HCT116 (cell line): ENCODE measurements around the gene SELENOS. TPM values are rescaled to one million over a fixed set of nuclear protein-coding genes. Genes with fewer than 3 reads are reported as not detected.

Experiments used
- ATAC-seq: fragments of 200-7000 bp; cut with Tn5 transposase; 2 replicates; pipeline ENCODE4 v1.9.1; 2020; ENCODE audit warnings: mild to moderate bottlenecking, moderate library complexity
- BruUV-seq: library from RNA; stranded (reverse); fragments of 400-500 nt; replicated peaks from 2 replicates; lab custom pipeline; 2021; lab: Mats Ljungman, UMichigan
- CTCF ChIA-PET: fragments of 300-600 bp; sonication (Branson Sonifier 250); formaldehyde crosslinking; loops from one replicate; lab custom pipeline; 2021; ENCODE audit warnings: antibody characterized with exemption; lab: Charles Lee
- POLR2A ChIA-PET: fragments of 300-600, 350-600 bp; sonication (Branson Sonifier 250); formaldehyde crosslinking; loops from one replicate; lab custom pipeline; 2021; ENCODE audit warnings: antibody characterized with exemption; lab: Charles Lee
- RAD21 ChIA-PET, 2 experiments: fragments of 300-600 bp; sonication (Branson Sonifier 250); formaldehyde crosslinking; loops; one replicate each; lab custom pipeline; 2023; ENCODE audit warnings: low total read pairs in 2 of 2; ENCODE audit not compliant: uncharacterized antibody in 2 of 2, unreplicated experiment in 2 of 2, low non-redundant PET in 1 of 2; lab: Charles Lee
- DNase-seq: peaks from one replicate; pipeline ENCODE4 v3.0.0-alpha.2; 2010; ENCODE audit warnings: low read depth, low spot score
- H2AFZ ChIP-seq: fragments of 200-600 bp; shearing (Covaris generic), sonication (generic); 2 replicates; pipeline ENCODE4 v1.6.1; 2017; ENCODE audit warnings: low read depth, mixed run types, mixed read lengths, antibody characterized with exemption, low read length; ENCODE audit not compliant: poor library complexity, severe bottlenecking
- H3K27ac ChIP-seq: 2 replicates; pipeline ENCODE4 v1.5.1; 2012; ENCODE audit warnings: low read depth, low read length
- H3K27me3 ChIP-seq: fragments of 200-600 bp; sonication (generic); 2 replicates; pipeline ENCODE4 v1.6.1; 2016; ENCODE audit warnings: mixed run types, low read length, mixed read lengths; ENCODE audit not compliant: insufficient read depth
- H3K36me3 ChIP-seq, 2 experiments: fragments of 200-500 bp in 1 of 2; fragments of 200-600 bp in 1 of 2; sonication (Bioruptor generic) in 1 of 2; sonication (generic) in 1 of 2; 2 replicates each; pipeline versions ENCODE4 v1.5.1 to v1.6.1; 2014 to 2016; ENCODE audit warnings: low read length in 2 of 2, inconsistent platforms in 1 of 2, mixed read lengths in 1 of 2, mixed run types in 1 of 2; ENCODE audit not compliant: insufficient read depth in 2 of 2, control insufficient read depth in 1 of 2
- H3K4me1 ChIP-seq, 2 experiments: fragments of 200-600 bp in 1 of 2; sonication (generic) in 1 of 2; 2 replicates each; pipeline versions ENCODE4 v1.5.1 to v1.6.1; 2012 to 2017; ENCODE audit warnings: low read length in 2 of 2, inconsistent platforms in 1 of 2, mild to moderate bottlenecking in 1 of 2, mixed read lengths in 1 of 2, mixed run types in 1 of 2, moderate library complexity in 1 of 2; ENCODE audit not compliant: insufficient read depth in 2 of 2, control insufficient read depth in 1 of 2
- H3K4me2 ChIP-seq: fragments of 200-600 bp; sonication (generic); 2 replicates; pipeline ENCODE4 v1.6.1; 2017; ENCODE audit warnings: mixed run types, low read length, mixed read lengths
- H3K4me3 ChIP-seq, 2 experiments: fragments of 200-600 bp in 1 of 2; sonication (generic) in 1 of 2; replicated peaks in 1 of 2; 2 replicates each; pipeline ENCODE4 v1.5.1; 2011 to 2016; ENCODE audit warnings: low read length in 2 of 2, control low read depth in 1 of 2, low read depth in 1 of 2, mild to moderate bottlenecking in 1 of 2, mixed read lengths in 1 of 2, mixed run types in 1 of 2
- H3K79me2 ChIP-seq: fragments of 200-600 bp; sonication (generic); 2 replicates; pipeline ENCODE4 v1.6.1; 2017; ENCODE audit warnings: mild to moderate bottlenecking, mixed run types, low read length, moderate library complexity, mixed read lengths; ENCODE audit not compliant: insufficient read depth
- H3K9ac ChIP-seq: fragments of 200-600 bp; sonication (generic); 2 replicates; pipeline ENCODE4 v1.6.1; 2016; ENCODE audit warnings: low read length, mixed read lengths
- H3K9me2 ChIP-seq: fragments of 200-600 bp; sonication (generic), shearing (Covaris generic); 2 replicates; pipeline ENCODE4 v1.6.1; 2017; ENCODE audit warnings: mixed run types, mild to moderate bottlenecking, moderate library complexity; ENCODE audit not compliant: insufficient read depth
- H3K9me3 ChIP-seq, 2 experiments: fragments of 200-500 bp in 1 of 2; fragments of 200-600 bp in 1 of 2; sonication (Bioruptor generic) in 1 of 2; sonication (generic) in 1 of 2; 2 replicates each; pipeline ENCODE4 v1.6.1; 2014 to 2017; ENCODE audit warnings: low read length in 2 of 2, mixed read lengths in 2 of 2, inconsistent platforms in 1 of 2, low read depth in 1 of 2, mild to moderate bottlenecking in 1 of 2, mixed run types in 1 of 2, moderate library complexity in 1 of 2; ENCODE audit not compliant: control insufficient read depth in 1 of 2, insufficient read depth in 1 of 2
- H4K20me1 ChIP-seq: fragments of 200-600 bp; sonication (generic), shearing (Covaris generic); 2 replicates; pipeline ENCODE4 v1.6.1; 2017; ENCODE audit warnings: mixed run types, mild to moderate bottlenecking, moderate library complexity; ENCODE audit not compliant: insufficient read depth
- EGR1 ChIP-seq: IDR thresholded peaks from 2 replicates; pipeline ENCODE4 v1.6.1; 2012; ENCODE audit warnings: low read depth
- EZH2phosphoT487 ChIP-seq: fragments of 200-600 bp; IDR thresholded peaks from 2 replicates; pipeline ENCODE4 v1.6.1; 2018; ENCODE audit warnings: antibody characterized with exemption, borderline replicate concordance
- JUND ChIP-seq: IDR thresholded peaks from 2 replicates; pipeline ENCODE4 v1.6.1; 2012
- POLR2AphosphoS5 ChIP-seq: IDR thresholded peaks from 2 replicates; pipeline ENCODE4 v1.6.1; 2011; ENCODE audit warnings: mild to moderate bottlenecking, low read depth, low read length, moderate library complexity
- RAD21 ChIP-seq: IDR thresholded peaks from 2 replicates; pipeline ENCODE4 v1.6.1; 2012; ENCODE audit warnings: low read depth, mild to moderate bottlenecking
- SIN3A ChIP-seq: IDR thresholded peaks from 2 replicates; pipeline ENCODE4 v1.6.1; 2012; ENCODE audit warnings: low read depth
- SRF ChIP-seq: IDR thresholded peaks from 2 replicates; pipeline ENCODE4 v1.6.1; 2012; ENCODE audit warnings: low read depth
- TCF7L2 ChIP-seq: IDR thresholded peaks from 2 replicates; pipeline ENCODE4 v1.7.0; 2011; ENCODE audit warnings: borderline replicate concordance, inconsistent platforms; ENCODE audit not compliant: insufficient read depth, insufficient read length; ENCODE audit errors: extremely low read depth
- YY1 ChIP-seq: IDR thresholded peaks from 2 replicates; pipeline ENCODE4 v1.6.1; 2011; ENCODE audit warnings: low read length, low read depth, moderate library complexity, mild to moderate bottlenecking; ENCODE audit not compliant: insufficient replicate concordance; ENCODE audit errors: extremely low read depth
- ZFX ChIP-seq: fragments of 450-650 bp; IDR thresholded peaks from 2 replicates; pipeline ENCODE4 v1.6.1; 2017
- intact Hi-C: fragments of 100-400 bp; cut with micrococcal nuclease; formaldehyde crosslinking; loops from 2 replicates; pipeline ENCODE4 v1.10.0; 2022
- total RNA-seq: library from RNA; stranded (reverse); gene quantifications from one replicate; pipeline ENCODE4 v1.2.1, GENCODE V29; 2021; ENCODE audit not compliant: unreplicated experiment
- TF ChIP-seq, protein P1 (sequence below): IDR thresholded peaks from 2 replicates; pipeline ENCODE4 v1.6.1; 2012
- TF ChIP-seq, protein P2 (sequence below): IDR thresholded peaks from 2 replicates; pipeline ENCODE4 v1.6.1; 2012
- TF ChIP-seq, protein P3 (sequence below): IDR thresholded peaks from 2 replicates; pipeline ENCODE4 v1.6.1; 2011; ENCODE audit warnings: mild to moderate bottlenecking, low read length, moderate library complexity; ENCODE audit not compliant: insufficient replicate concordance; ENCODE audit errors: extremely low read depth
- TF ChIP-seq, protein P4 (sequence below): IDR thresholded peaks from 2 replicates; pipeline ENCODE4 v1.6.1; 2012; ENCODE audit warnings: low read depth

SELENOS gene
- total RNA-seq, 1 experiment from 2014 or later: 45.6 TPM

DNA sequence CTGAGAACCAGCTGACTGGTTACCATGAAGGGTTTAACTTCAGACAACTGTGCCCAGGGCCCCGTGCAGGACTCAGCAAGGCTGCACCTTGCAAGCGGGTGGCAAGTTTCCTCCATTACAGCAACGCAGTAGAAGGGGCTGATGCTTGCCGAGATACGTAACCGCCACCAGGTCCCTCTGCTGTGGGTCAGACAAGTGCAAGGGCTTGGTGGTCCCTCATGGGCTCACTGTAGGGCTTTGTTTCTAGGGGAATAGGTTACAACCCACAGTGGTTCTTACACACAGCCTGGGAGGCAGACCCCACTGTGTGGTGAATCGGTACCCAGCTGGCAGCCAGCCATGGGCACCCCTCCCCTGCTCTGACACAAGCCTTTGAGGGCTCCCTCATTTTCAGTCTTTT lies 33.2 kb upstream of the SELENOS start:
- H3K4me3 ChIP-seq: no peak overlapping the region
- H2AFZ ChIP-seq: no peak overlapping the region
- DNase-seq: no peak
- intact Hi-C loops: no loop called here
- no TSS peak for BruUV-seq
- no peaks in the 10 kb centered on the region for H3K9me2 ChIP-seq
- no peak overlapping the region for H3K27ac ChIP-seq
- H3K4me2 ChIP-seq: no peak overlapping the region
- H3K9ac ChIP-seq: no peak overlapping the region
- H3K9me3 ChIP-seq: no peaks in the 10 kb centered on the region
- no peaks in the 10 kb centered on the region for H3K36me3 ChIP-seq
- RAD21 ChIA-PET: no interaction called here
- TF ChIP-seq EGR1: no peak
- TF ChIP-seq SIN3A: no peak
- TF ChIP-seq RAD21: no peak
- TF ChIP-seq EZH2phosphoT487: no peak
- TF ChIP-seq, protein P1, sequence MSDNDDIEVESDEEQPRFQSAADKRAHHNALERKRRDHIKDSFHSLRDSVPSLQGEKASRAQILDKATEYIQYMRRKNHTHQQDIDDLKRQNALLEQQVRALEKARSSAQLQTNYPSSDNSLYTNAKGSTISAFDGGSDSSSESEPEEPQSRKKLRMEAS: no peak
- TF ChIP-seq, all 23 proteins: peak for 0
- ChIA-PET POLR2A (no interaction called here), CTCF (no interaction called here)
- ATAC-seq: no peak
- H3K4me1 ChIP-seq: no peaks in the 10 kb centered on the region
- H3K79me2 ChIP-seq: no peaks in the 10 kb centered on the region
- H4K20me1 ChIP-seq: no peaks in the 10 kb centered on the region
- H3K27me3 ChIP-seq: no peaks in the 10 kb centered on the region

DNA sequence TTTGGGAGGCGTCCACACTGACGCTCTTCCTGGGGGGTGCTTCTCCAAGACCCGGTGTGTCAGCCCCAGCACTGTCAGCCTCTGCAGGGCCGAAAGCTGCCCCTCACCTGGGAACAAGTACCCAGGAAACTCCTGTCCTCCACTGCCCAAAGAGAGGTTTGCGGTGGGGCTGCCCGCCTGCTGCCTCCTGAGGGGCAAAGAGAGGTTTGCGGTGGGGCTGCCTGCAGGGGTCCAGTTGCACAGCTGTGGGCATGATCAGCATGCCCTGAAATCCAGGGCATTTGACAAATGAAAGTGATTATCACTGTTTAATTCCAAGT lies 32.8 kb upstream of the SELENOS start:
- RAD21 ChIA-PET: no interaction called here
- Histone ChIP-seq H2AFZ (no peak overlapping the region), H3K4me2 (no peak overlapping the region), H3K36me3 (no peaks in the 10 kb centered on the region), H3K4me3 (no peak overlapping the region), H3K9me3 (no peaks in the 10 kb centered on the region), H3K27ac (no peak overlapping the region), H4K20me1 (no peaks in the 10 kb centered on the region), H3K9ac (no peak overlapping the region), H3K79me2 (no peaks in the 10 kb centered on the region), H3K4me1 (no peaks in the 10 kb centered on the region), H3K9me2 (no peaks in the 10 kb centered on the region), H3K27me3 (no peaks in the 10 kb centered on the region)
- DNase-seq (no peak), ATAC-seq (no peak)
- intact Hi-C loops: no loop called here
- CTCF ChIA-PET: no interaction called here
- BruUV-seq: no TSS peak
- POLR2A ChIA-PET: no interaction called here
- TF ChIP-seq SRF (no peak), SIN3A (no peak), ZFX (no peak), JUND (no peak), TCF7L2 (no peak), RAD21 (no peak), POLR2AphosphoS5 (no peak), YY1 (no peak)
- TF ChIP-seq, protein P2, sequence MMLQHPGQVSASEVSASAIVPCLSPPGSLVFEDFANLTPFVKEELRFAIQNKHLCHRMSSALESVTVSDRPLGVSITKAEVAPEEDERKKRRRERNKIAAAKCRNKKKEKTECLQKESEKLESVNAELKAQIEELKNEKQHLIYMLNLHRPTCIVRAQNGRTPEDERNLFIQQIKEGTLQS: no peak
- TF ChIP-seq, protein P3, sequence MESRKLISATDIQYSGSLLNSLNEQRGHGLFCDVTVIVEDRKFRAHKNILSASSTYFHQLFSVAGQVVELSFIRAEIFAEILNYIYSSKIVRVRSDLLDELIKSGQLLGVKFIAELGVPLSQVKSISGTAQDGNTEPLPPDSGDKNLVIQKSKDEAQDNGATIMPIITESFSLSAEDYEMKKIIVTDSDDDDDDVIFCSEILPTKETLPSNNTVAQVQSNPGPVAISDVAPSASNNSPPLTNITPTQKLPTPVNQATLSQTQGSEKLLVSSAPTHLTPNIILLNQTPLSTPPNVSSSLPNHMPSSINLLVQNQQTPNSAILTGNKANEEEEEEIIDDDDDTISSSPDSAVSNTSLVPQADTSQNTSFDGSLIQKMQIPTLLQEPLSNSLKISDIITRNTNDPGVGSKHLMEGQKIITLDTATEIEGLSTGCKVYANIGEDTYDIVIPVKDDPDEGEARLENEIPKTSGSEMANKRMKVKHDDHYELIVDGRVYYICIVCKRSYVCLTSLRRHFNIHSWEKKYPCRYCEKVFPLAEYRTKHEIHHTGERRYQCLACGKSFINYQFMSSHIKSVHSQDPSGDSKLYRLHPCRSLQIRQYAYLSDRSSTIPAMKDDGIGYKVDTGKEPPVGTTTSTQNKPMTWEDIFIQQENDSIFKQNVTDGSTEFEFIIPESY: no peak
- TF ChIP-seq, protein P4, sequence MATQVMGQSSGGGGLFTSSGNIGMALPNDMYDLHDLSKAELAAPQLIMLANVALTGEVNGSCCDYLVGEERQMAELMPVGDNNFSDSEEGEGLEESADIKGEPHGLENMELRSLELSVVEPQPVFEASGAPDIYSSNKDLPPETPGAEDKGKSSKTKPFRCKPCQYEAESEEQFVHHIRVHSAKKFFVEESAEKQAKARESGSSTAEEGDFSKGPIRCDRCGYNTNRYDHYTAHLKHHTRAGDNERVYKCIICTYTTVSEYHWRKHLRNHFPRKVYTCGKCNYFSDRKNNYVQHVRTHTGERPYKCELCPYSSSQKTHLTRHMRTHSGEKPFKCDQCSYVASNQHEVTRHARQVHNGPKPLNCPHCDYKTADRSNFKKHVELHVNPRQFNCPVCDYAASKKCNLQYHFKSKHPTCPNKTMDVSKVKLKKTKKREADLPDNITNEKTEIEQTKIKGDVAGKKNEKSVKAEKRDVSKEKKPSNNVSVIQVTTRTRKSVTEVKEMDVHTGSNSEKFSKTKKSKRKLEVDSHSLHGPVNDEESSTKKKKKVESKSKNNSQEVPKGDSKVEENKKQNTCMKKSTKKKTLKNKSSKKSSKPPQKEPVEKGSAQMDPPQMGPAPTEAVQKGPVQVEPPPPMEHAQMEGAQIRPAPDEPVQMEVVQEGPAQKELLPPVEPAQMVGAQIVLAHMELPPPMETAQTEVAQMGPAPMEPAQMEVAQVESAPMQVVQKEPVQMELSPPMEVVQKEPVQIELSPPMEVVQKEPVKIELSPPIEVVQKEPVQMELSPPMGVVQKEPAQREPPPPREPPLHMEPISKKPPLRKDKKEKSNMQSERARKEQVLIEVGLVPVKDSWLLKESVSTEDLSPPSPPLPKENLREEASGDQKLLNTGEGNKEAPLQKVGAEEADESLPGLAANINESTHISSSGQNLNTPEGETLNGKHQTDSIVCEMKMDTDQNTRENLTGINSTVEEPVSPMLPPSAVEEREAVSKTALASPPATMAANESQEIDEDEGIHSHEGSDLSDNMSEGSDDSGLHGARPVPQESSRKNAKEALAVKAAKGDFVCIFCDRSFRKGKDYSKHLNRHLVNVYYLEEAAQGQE: no peak
- TF ChIP-seq, protein P1: no peak
- TF ChIP-seq, all 23 proteins: peak for 0
